Measurements from ENCODE around the gene ING3. TPM values are rescaled to one million over a fixed set of nuclear protein-coding genes. Genes with fewer than 3 reads are reported as not detected.

The ING3 gene
- total and polyA plus RNA-seq, 2 of the 13 experiments (the other 11 are each of a cell fraction or from before 2014, with no cell fraction given): 6.9 to 12.8 TPM

GRCh38 chr7:121001234-121001906 lies 50.8 kb downstream of the ING3 start:
- intact Hi-C loops (cut with micrococcal nuclease; ENCODE audit: unreplicated experiment) (no loop called here), in situ Hi-C loops (cut with HindIII; ENCODE audit: extremely low pct_ligation_motif_present, low pct_unique_long_range_greater_than_20kb) (no loop called here)
- no peak for DNase-seq (ENCODE audit: low spot score)
- ATAC-seq: no peak
- BruUV-seq (replicated peaks): no TSS peak
- Histone ChIP-seq H3K4me2 (ENCODE audit: low read depth, low read length) (no peak overlapping the region), H3K27ac (ENCODE audit: extremely low read length, insufficient read depth, low read length) (no peak overlapping the region), H3K4me1 (ENCODE audit: insufficient read depth, low read length) (no peaks in the 10 kb centered on the region), H3K27me3 (ENCODE audit: control insufficient read depth in 1 of 2, insufficient read depth in 2 of 2, low read length in 2 of 2) (no peaks in the 10 kb centered on the region), H4K20me1 (ENCODE audit: insufficient read depth, low read length) (no peaks in the 10 kb centered on the region), H3K4me3 (replicated peaks in 1 of 3; ENCODE audit: insufficient read depth in 1 of 3, low read depth in 2 of 3, low read length in 3 of 3) (no peak overlapping the region), H3K36me3 (replicated peaks in 1 of 2; ENCODE audit: control insufficient read depth in 1 of 2, insufficient read depth in 2 of 2, low read length in 2 of 2) (no peaks in the 10 kb centered on the region), H3K9me3 (ENCODE audit: low read length) (no peaks in the 10 kb centered on the region), H3K79me2 (ENCODE audit: insufficient read depth, low read length) (no peaks in the 10 kb centered on the region), H3K9ac (ENCODE audit: insufficient read depth, low read depth, low read length) (no peak overlapping the region), H2AFZ (ENCODE audit: low read length) (no peak overlapping the region)
- POLR2A ChIA-PET: no interaction called here
- CTCF ChIA-PET (ENCODE audit: low intra/inter-chr PET ratio, low total read pairs): no interaction called here
- 14% methylated on average over 3 of the region's 3 CpGs for WGBS (ENCODE audit: low lambda C conversion rate)
- peak; percentile 90 for TF ChIP-seq MAFF (IDR thresholded peaks at IDR 0.05; ENCODE audit: low read depth, low read length)
- TF ChIP-seq MAFK (conservative IDR thresholded peaks at IDR 0.05 in 1 of 2, IDR thresholded peaks at IDR 0.05 in 1 of 2; ENCODE audit: low read length in 2 of 2): peak; percentile 93 to 95
- no peak for TF ChIP-seq ZNF580 (CRISPR knock-in tag; IDR thresholded peaks at IDR 0.05; ENCODE audit: borderline replicate concordance, low read depth)
- no peak for FAIRE-seq

GRCh38 chr7:121002048-121002756 lies 51.6 kb downstream of the ING3 start:
- Histone ChIP-seq H2AFZ (ENCODE audit: low read length) (no peak overlapping the region), H3K4me3 (replicated peaks in 1 of 3; ENCODE audit: insufficient read depth in 1 of 3, low read depth in 2 of 3, low read length in 3 of 3) (no peak overlapping the region), H3K9ac (ENCODE audit: insufficient read depth, low read depth, low read length) (no peak overlapping the region), H3K4me2 (ENCODE audit: low read depth, low read length) (no peak overlapping the region), H3K27ac (ENCODE audit: extremely low read length, insufficient read depth, low read length) (no peak overlapping the region), H3K36me3 (replicated peaks in 1 of 2; ENCODE audit: control insufficient read depth in 1 of 2, insufficient read depth in 2 of 2, low read length in 2 of 2) (no peaks in the 10 kb centered on the region), H4K20me1 (ENCODE audit: insufficient read depth, low read length) (no peaks in the 10 kb centered on the region), H3K9me3 (ENCODE audit: low read length) (no peaks in the 10 kb centered on the region), H3K4me1 (ENCODE audit: insufficient read depth, low read length) (no peaks in the 10 kb centered on the region), H3K79me2 (ENCODE audit: insufficient read depth, low read length) (no peaks in the 10 kb centered on the region), H3K27me3 (ENCODE audit: control insufficient read depth in 1 of 2, insufficient read depth in 2 of 2, low read length in 2 of 2) (no peaks in the 10 kb centered on the region)
- POLR2A ChIA-PET: no interaction called here
- in situ Hi-C loops (cut with HindIII; ENCODE audit: extremely low pct_ligation_motif_present, low pct_unique_long_range_greater_than_20kb): no loop called here
- ATAC-seq (no peak), FAIRE-seq (no peak), DNase-seq (ENCODE audit: low spot score) (no peak)
- no TSS peak for BruUV-seq (replicated peaks)
- CTCF ChIA-PET (ENCODE audit: low intra/inter-chr PET ratio, low total read pairs): no interaction called here
- intact Hi-C loops (cut with micrococcal nuclease; ENCODE audit: unreplicated experiment): no loop called here
- WGBS (ENCODE audit: low lambda C conversion rate): 23% methylated on average over 2 of the region's 2 CpGs
- TF ChIP-seq ZNF33A (CRISPR knock-in tag; IDR thresholded peaks at IDR 0.05; ENCODE audit: borderline replicate concordance): no peak
- no peak for TF ChIP-seq SCMH1 (CRISPR knock-in tag; IDR thresholded peaks at IDR 0.05; ENCODE audit: borderline replicate concordance)
- TF ChIP-seq PTBP1 (IDR thresholded peaks at IDR 0.05; ENCODE audit: low read depth, low read length, poor library complexity, severe bottlenecking): no peak
- TF ChIP-seq ZFP41 (CRISPR knock-in tag; IDR thresholded peaks at IDR 0.05; ENCODE audit: borderline replicate concordance): no peak
- TF ChIP-seq EZH2 (conservative IDR thresholded peaks at IDR 0.05; ENCODE audit: low read depth, low read length): no peak
- TF ChIP-seq HMG20B (CRISPR knock-in tag; conservative IDR thresholded peaks at IDR 0.05): no peak
- TF ChIP-seq ZNF451 (CRISPR knock-in tag; IDR thresholded peaks at IDR 0.05): no peak
- TF ChIP-seq BRF2 (CRISPR knock-in tag; IDR thresholded peaks at IDR 0.05): no peak
- TF ChIP-seq ZSCAN25 (CRISPR knock-in tag; IDR thresholded peaks at IDR 0.05): no peak
- no peak for TF ChIP-seq NR0B2 (CRISPR knock-in tag; IDR thresholded peaks at IDR 0.05)
- TF ChIP-seq MEIS2 (CRISPR knock-in tag; IDR thresholded peaks at IDR 0.05): no peak
- TF ChIP-seq NCOR1 (IDR thresholded peaks at IDR 0.05; ENCODE audit: borderline replicate concordance, low read length): no peak
- TF ChIP-seq TCF12 (IDR thresholded peaks at IDR 0.05): no peak
- no peak for TF ChIP-seq TCF12 (CRISPR knock-in tag; IDR thresholded peaks at IDR 0.05)
